Endodermal cell (in vitro differentiated cells): ENCODE measurements around the gene PKD2L2. TPM values are rescaled to one million over a fixed set of nuclear protein-coding genes. Genes with fewer than 3 reads are reported as not detected.

ENCODE experiments used
- DNase-seq: peaks from one replicate; pipeline ENCODE4 v3.0.0-alpha.2; 2017
- H3K27ac ChIP-seq: 2 replicates; pipeline ENCODE4 v1.5.1; 2013; ENCODE audit warnings: mild to moderate bottlenecking, low read depth, low read length, moderate library complexity
- H3K27me3 ChIP-seq: 2 replicates; pipeline ENCODE4 v1.6.1; 2013; ENCODE audit warnings: mild to moderate bottlenecking, low read length, moderate library complexity; ENCODE audit not compliant: insufficient read depth, control insufficient read depth, poor library complexity, severe bottlenecking
- H3K36me3 ChIP-seq: 2 replicates; pipeline ENCODE4 v1.7.0; 2013; ENCODE audit warnings: mild to moderate bottlenecking, low read length, moderate library complexity; ENCODE audit not compliant: control insufficient read depth, insufficient read depth
- H3K4me1 ChIP-seq: one replicate; pipeline ENCODE4 v1.7.0; 2013; ENCODE audit warnings: low read length; ENCODE audit not compliant: control insufficient read depth, insufficient read depth
- H3K4me3 ChIP-seq: 2 replicates; pipeline ENCODE4 v1.5.1; 2013; ENCODE audit warnings: mild to moderate bottlenecking, low read length, moderate library complexity
- H3K9ac ChIP-seq: 2 replicates; pipeline ENCODE4 v1.6.1; 2013; ENCODE audit warnings: mild to moderate bottlenecking, low read length, moderate library complexity; ENCODE audit not compliant: poor library complexity, severe bottlenecking; ENCODE audit errors: extremely low read depth
- H3K9me3 ChIP-seq: 2 replicates; pipeline ENCODE4 v1.6.1; 2013; ENCODE audit warnings: mild to moderate bottlenecking, low read length, moderate library complexity; ENCODE audit not compliant: control insufficient read depth
- H3K27ac Mint-ChIP-seq: 2 replicates; pipeline ENCODE4 v1.8.0; 2020; ENCODE audit warnings: mixed read lengths
- H3K27me3 Mint-ChIP-seq: 2 replicates; pipeline ENCODE4 v1.8.0; 2021; ENCODE audit warnings: mild to moderate bottlenecking, mixed read lengths; ENCODE audit not compliant: insufficient read depth
- H3K36me3 Mint-ChIP-seq: 2 replicates; pipeline ENCODE4 v1.8.0; 2020; ENCODE audit warnings: low read depth, mixed read lengths
- H3K4me1 Mint-ChIP-seq: 2 replicates; pipeline ENCODE4 v1.8.0; 2020; ENCODE audit warnings: mixed read lengths
- H3K4me3 Mint-ChIP-seq: 2 replicates; pipeline ENCODE4 v1.8.0; 2020; ENCODE audit warnings: mild to moderate bottlenecking, moderate library complexity, mixed read lengths
- H3K9me3 Mint-ChIP-seq: 2 replicates; pipeline ENCODE4 v1.8.0; 2020; ENCODE audit warnings: mild to moderate bottlenecking, mixed read lengths
- WGBS, 2 experiments: methylation state at CpG; one replicate each; pipeline versions ENCODE4 v1.1.5 to v1.1.7; 2013; ENCODE audit warnings: missing lambda C conversion rate in 2 of 2, mixed read lengths in 1 of 2; ENCODE audit not compliant: insufficient coverage in 1 of 2, insufficient read length in 1 of 2; 5-methylcytosine and 5-hydroxymethylcytosine counted together
- total RNA-seq, 2 donors: library from RNA; stranded (reverse); fragmentation: NEBNext Ultra II Directional in 1 of 2; extraction: Animal tissue kit (Norgen Biotek cat#: 25700) in 1 of 2; gene quantifications; 2 replicates in 1 of 2; 3 replicates in 1 of 2; pipeline ENCODE4 v1.2.1, GENCODE V29; 2021
- TF ChIP-seq, protein P1 (sequence below): fragments of 200-600 bp; sonication (generic); conservative IDR thresholded peaks from 2 replicates; pipeline ENCODE4 v1.5.0; 2021; ENCODE audit warnings: antibody characterized with exemption, mild to moderate bottlenecking

PKD2L2 gene
- total RNA-seq, 2 donors from 2014 or later: not detected

DNA sequence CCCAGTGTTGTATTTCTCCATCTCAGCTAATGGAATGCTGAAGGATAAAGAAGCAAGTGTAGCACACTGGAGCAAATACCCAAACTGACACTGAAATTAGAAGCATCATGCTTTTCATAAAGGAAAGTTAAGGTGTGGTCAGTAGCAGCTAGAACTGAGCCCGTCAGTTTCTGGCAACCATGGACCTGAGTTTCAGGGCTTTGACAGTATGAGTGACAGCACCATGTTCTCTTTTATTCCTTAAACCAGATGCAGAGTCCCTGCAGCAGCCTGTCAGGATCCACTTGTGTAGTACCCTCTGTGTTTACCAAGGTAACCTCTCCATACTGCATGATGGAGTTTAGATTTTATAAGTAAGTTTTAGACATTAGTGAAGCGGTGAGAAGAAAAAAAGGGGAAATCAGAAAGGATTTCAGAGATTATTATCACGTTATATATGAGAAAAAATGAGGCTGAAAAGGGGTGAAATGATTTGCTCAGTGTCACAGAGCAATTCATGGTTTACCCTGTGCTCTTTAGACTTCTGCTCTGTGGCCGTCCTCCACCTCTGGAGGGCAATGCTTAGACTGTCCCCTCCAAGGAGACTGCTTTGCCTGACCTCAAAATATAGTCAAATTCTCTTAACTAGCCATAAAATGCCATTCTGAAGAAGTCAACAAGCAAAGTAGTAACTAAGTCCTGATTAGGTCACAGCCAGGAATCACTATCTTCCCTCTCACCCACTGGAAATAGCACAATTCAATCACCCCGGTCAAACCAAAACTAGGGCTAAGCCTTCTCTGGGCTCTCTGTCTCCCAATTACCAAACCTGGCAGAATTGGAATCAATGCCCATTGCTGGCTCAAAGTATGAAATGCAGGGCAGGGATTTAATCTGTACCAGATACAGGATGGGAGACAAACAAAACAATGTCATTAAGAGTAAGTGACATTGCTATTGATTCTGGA is 32.1 kb upstream of the PKD2L2 start:
- WGBS, 2 experiments: 80 to 86% methylated on average over 4 to 5 of the region's 5 CpGs
- TF ChIP-seq, protein P1, sequence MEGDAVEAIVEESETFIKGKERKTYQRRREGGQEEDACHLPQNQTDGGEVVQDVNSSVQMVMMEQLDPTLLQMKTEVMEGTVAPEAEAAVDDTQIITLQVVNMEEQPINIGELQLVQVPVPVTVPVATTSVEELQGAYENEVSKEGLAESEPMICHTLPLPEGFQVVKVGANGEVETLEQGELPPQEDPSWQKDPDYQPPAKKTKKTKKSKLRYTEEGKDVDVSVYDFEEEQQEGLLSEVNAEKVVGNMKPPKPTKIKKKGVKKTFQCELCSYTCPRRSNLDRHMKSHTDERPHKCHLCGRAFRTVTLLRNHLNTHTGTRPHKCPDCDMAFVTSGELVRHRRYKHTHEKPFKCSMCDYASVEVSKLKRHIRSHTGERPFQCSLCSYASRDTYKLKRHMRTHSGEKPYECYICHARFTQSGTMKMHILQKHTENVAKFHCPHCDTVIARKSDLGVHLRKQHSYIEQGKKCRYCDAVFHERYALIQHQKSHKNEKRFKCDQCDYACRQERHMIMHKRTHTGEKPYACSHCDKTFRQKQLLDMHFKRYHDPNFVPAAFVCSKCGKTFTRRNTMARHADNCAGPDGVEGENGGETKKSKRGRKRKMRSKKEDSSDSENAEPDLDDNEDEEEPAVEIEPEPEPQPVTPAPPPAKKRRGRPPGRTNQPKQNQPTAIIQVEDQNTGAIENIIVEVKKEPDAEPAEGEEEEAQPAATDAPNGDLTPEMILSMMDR: no peak
- Histone ChIP-seq H3K9ac (no peak overlapping the region), H3K4me3 (no peak overlapping the region), H3K36me3 (no peaks in the 10 kb centered on the region), H3K4me1 (peaks cover 3% of the 10 kb centered on the region), H3K27ac (no peak overlapping the region), H3K9me3 (no peaks in the 10 kb centered on the region), H3K27me3 (no peaks in the 10 kb centered on the region)
- no peaks in the 10 kb centered on the region for H3K27me3 Mint-ChIP-seq
- no peaks in the 10 kb centered on the region for H3K36me3 Mint-ChIP-seq
- H3K27ac Mint-ChIP-seq: no peak overlapping the region
- peaks cover 3% of the 10 kb centered on the region for H3K9me3 Mint-ChIP-seq
- DNase-seq: no peak
- no peak overlapping the region for H3K4me3 Mint-ChIP-seq
- no peaks in the 10 kb centered on the region for H3K4me1 Mint-ChIP-seq

DNA sequence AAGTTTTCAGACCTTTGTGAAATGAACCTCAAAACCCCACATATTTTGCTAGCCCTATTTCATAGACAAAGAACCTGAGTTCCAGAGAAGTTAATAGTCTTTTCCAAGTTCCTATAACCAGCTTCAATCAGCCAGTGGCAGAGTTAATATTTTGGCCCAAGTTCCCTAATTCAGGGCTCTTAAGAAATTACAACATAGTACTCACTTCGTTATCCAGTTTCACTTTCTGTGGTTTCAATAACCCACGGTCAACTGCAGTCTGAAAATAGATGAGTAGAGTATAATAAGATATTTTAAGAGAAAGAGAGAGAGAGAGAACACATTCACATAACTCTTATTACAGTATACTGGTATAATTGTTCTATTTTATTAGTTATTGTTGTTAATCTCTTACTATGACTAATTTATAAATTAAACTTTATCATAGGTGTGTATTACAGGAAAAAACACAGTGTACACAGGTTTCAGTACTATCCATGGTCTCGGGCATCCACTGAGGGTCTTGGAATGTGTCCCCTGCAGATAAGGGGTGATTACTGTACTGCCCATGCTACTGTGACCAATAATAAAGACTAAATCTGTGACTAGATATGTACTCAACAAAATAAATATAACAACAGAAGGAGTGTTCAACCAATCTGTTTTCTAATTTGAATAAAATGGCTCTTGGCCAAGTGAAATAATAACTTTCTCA is 30.9 kb upstream of the PKD2L2 start:
- WGBS, 2 experiments: 95% methylated on average over 2 of the region's 3 CpGs; no CpG with 5 or more reads in 1 of the 2 experiments
- H3K4me1 ChIP-seq: peaks cover 3% of the 10 kb centered on the region
- no peaks in the 10 kb centered on the region for H3K4me1 Mint-ChIP-seq
- H3K4me3 ChIP-seq: no peak overlapping the region
- H3K4me3 Mint-ChIP-seq: no peak overlapping the region
- no peaks in the 10 kb centered on the region for H3K27me3 ChIP-seq
- H3K36me3 Mint-ChIP-seq: no peaks in the 10 kb centered on the region
- no peaks in the 10 kb centered on the region for H3K36me3 ChIP-seq
- no peak overlapping the region for H3K9ac ChIP-seq
- H3K9me3 ChIP-seq: no peaks in the 10 kb centered on the region
- H3K27ac ChIP-seq: no peak overlapping the region
- no peaks in the 10 kb centered on the region for H3K27me3 Mint-ChIP-seq
- peaks cover 1% of the 10 kb centered on the region for H3K9me3 Mint-ChIP-seq
- no peak for DNase-seq
- no peak overlapping the region for H3K27ac Mint-ChIP-seq
- TF ChIP-seq, protein P1: no peak

DNA sequence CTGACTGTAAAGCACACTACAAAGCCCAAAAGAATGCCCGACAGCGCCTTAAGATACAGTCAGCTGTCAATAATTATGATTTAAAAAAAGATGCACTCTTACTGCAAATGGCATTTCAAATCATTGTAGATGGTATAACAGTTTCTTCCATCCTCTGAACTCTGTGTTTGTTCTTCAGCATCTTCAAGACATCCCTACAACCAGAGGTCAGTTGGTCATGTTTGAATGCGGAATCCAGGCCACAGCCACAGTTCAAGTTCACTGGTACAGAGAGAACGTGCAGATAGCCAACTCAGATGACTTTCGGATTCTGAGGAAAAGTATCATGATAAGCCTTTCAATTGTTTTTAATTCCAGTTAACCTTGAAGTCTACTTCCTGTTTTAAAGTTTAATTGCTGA is 30.3 kb upstream of the PKD2L2 start:
- H3K9ac ChIP-seq: no peak overlapping the region
- no peaks in the 10 kb centered on the region for H3K9me3 Mint-ChIP-seq
- peaks cover 3% of the 10 kb centered on the region for H3K4me1 ChIP-seq
- H3K4me3 ChIP-seq: no peak overlapping the region
- no peaks in the 10 kb centered on the region for H3K27me3 ChIP-seq
- no peaks in the 10 kb centered on the region for H3K9me3 ChIP-seq
- no peaks in the 10 kb centered on the region for H3K4me1 Mint-ChIP-seq
- no peak overlapping the region for H3K27ac ChIP-seq
- H3K4me3 Mint-ChIP-seq: no peak overlapping the region
- no peak overlapping the region for H3K27ac Mint-ChIP-seq
- no peaks in the 10 kb centered on the region for H3K36me3 ChIP-seq
- DNase-seq: no peak
- H3K27me3 Mint-ChIP-seq: no peaks in the 10 kb centered on the region
- 93 to 98% methylated on average over 5 of the region's 5 CpGs for WGBS, 2 experiments
- H3K36me3 Mint-ChIP-seq: no peaks in the 10 kb centered on the region
- TF ChIP-seq, protein P1: no peak
